Psoas muscle (tissue), 8 donors: ENCODE results near the gene ADAMTSL2. TPM values are rescaled to one million over a fixed set of nuclear protein-coding genes. Genes with fewer than 3 reads are reported as not detected.

Experiments
- ATAC-seq, 4 donors: fragments of 200-7000 bp; cut with Tn5 transposase; one replicate each; pipeline ENCODE4 v1.9.1; 2020; ENCODE audit warnings: moderate library complexity in 3 of 4, mild to moderate bottlenecking in 2 of 4
- DNase-seq, 2 donors: peaks; one replicate each; pipeline ENCODE4 v3.0.0-alpha.2; 2020
- H3K27ac ChIP-seq: fragments of 200-600 bp; one replicate; pipeline ENCODE4 v1.8.0; 2022
- H3K27me3 ChIP-seq, 3 donors: fragments of 200-600 bp in 1 of 3; one replicate each; pipeline versions ENCODE4 v1.6.1 to v1.8.0; 2013 to 2022; ENCODE audit warnings: low read length in 2 of 3, mild to moderate bottlenecking in 2 of 3, moderate library complexity in 1 of 3; ENCODE audit not compliant: insufficient read depth in 3 of 3
- H3K36me3 ChIP-seq, 2 donors: fragments of 200-600 bp in 1 of 2; one replicate each; pipeline versions ENCODE4 v1.6.1 to v1.8.0; 2013 to 2022; ENCODE audit warnings: low read depth in 1 of 2, mild to moderate bottlenecking in 1 of 2, moderate library complexity in 1 of 2; ENCODE audit not compliant: insufficient read depth in 1 of 2
- H3K4me1 ChIP-seq: fragments of 200-600 bp; one replicate; pipeline ENCODE4 v1.8.0; 2022
- H3K4me3 ChIP-seq: fragments of 200-600 bp; one replicate; pipeline ENCODE4 v1.8.0; 2022; ENCODE audit warnings: mild to moderate bottlenecking
- H3K9me3 ChIP-seq: fragments of 200-600 bp; one replicate; pipeline ENCODE4 v1.8.0; 2022
- WGBS, 3 donors: extraction: QIAGEN DNeasy Blood & Tissue Kit; methylation state at CpG; one replicate each; pipeline versions ENCODE4 v1.1.6 to v1.1.7; 2013; 5-methylcytosine and 5-hydroxymethylcytosine counted together
- intact Hi-C, 2 donors: fragments of 100-400 bp; cut with DNase I; formaldehyde crosslinking; loops; one replicate each; pipeline versions ENCODE4 v1.11.0 to v1.14.2; 2022
- long read RNA-seq, 2 donors: library from polyadenylated mRNA; unstranded; transcript quantifications; one replicate each; pipeline ENCODE4 v2.0.0, GENCODE V29; 2021
- polyA plus RNA-seq, 3 donors: library from polyadenylated mRNA; stranded (reverse); fragments of 200-250 nt; gene quantifications; one replicate each; pipeline ENCODE4 v1.2.3, GENCODE V29; 2013
- total RNA-seq, 4 donors: library from RNA; stranded (reverse); fragmentation: NEBNext Ultra II Directional in 2 of 4; extraction: Animal tissue kit (Norgen Biotek cat#: 25700) in 2 of 4; gene quantifications; one replicate each; pipeline versions ENCODE4 v1.2.1 to v1.2.4, GENCODE V29; 2021 to 2023
- TF ChIP-seq, protein P1 (sequence below): fragments of 200-600 bp; IDR thresholded peaks from one replicate; pipeline ENCODE4 v1.8.0; 2022; ENCODE audit warnings: antibody characterized with exemption
- donor health status: healthy with polysubstance abuse.
- donor health status: DM: no; HTN: no; CAD: no; lungs with moderate emphysema.
- donor health status: Bipolar disorder and iron deficiency.
- donor health status: healthy.
- donor health status: DM: yes; HTN: yes; CAD: no.
- donor health status: DM: no; HTN: no; CAD: no.
- donor health status: DM: no; HTN: no; CAD: no.
- donor health status: DM: yes; HTN: yes; CAD: no.

ADAMTSL2 gene
- total RNA-seq = 1 to 10 TPM in 2 of 4 donors, under 1 TPM in 2; 0.34 to 5.4 (median 2.4) TPM
- polyA plus RNA-seq = under 1 TPM; 0.21 to 0.75 (median 0.29) TPM
- long read RNA-seq, donor 1, full-length matches to known transcripts = 1 of 4 reads
- long read RNA-seq, donor 1, partial matches to known transcripts = 1 of 4 reads
- long read RNA-seq, donor 1, other reads (novel, unspliced or antisense) = 2 of 4 reads
- long read RNA-seq, donor 2 = 0 reads

DNA sequence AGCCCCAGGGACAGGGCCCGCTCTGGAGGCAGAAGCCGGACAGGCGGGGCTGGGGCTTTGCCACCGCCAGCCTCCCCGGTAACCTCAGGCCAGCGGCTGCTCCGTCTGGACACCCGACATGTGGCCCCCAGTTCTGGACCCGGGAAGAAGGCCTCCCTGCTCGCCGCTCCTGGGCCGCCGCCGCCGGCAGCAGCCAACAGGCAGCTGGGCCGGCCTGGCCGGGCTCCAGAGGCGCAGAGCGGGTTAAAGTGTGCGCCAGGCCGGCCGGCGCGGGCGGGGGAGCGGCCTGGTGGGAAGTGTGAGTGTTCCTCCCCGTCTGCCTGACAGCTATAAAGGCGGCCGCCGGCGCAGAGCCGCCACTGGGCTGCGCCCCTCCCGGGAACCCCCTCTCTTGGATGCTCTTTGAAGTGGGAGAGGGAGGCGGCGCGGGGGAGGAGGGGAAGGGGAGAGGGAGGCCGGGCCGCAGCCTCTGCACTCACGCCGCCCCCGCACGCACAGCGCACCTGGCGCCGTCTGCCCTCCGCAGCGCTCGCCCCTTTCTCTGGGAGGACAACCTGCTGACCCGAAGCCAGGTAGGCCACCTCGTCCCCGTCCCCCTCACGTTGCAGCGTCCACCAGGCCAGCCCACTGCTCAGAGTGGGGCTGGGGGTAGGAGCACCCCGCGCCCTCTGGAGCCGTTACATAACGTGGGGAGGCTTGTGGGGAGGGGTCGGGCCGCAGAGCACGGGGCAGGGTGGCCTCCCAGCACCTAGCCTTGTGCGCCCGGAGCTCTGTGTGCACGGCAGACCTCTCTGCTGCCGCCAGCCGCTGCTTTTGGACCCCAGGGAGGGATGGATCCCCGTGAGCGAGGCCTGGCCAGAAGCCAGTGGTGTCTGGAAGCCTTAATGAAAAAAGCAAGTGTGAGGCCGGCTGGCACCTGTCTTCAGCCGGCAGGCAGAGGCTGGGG lies at the start of gene ADAMTSL2:
Gene ADAMTSL2 (plus strand): TSS at position 359 of the 946 bp plus-strand sequence. CDS start 2,009 bp downstream, outside the sequence.
- H3K4me1 ChIP-seq = peaks cover 6% of the 10 kb centered on the region
- DNase-seq (peak; percentile 75 to 82), ATAC-seq (peak; percentile 62 to 78 (median 68))
- no peak within 1 kb of the TSS for H3K27ac ChIP-seq
- WGBS, 3 donors = 2 to 3% (median 2%) methylated on average over 51 to 70 of the region's 70 CpGs
- no peaks in the 10 kb centered on the region for H3K9me3 ChIP-seq
- H3K36me3 ChIP-seq = no peaks in the 10 kb centered on the region
- peaks cover 0 to 64% (median 0%) of the 10 kb centered on the region in 3 donors for H3K27me3 ChIP-seq
- TF ChIP-seq, protein P1, sequence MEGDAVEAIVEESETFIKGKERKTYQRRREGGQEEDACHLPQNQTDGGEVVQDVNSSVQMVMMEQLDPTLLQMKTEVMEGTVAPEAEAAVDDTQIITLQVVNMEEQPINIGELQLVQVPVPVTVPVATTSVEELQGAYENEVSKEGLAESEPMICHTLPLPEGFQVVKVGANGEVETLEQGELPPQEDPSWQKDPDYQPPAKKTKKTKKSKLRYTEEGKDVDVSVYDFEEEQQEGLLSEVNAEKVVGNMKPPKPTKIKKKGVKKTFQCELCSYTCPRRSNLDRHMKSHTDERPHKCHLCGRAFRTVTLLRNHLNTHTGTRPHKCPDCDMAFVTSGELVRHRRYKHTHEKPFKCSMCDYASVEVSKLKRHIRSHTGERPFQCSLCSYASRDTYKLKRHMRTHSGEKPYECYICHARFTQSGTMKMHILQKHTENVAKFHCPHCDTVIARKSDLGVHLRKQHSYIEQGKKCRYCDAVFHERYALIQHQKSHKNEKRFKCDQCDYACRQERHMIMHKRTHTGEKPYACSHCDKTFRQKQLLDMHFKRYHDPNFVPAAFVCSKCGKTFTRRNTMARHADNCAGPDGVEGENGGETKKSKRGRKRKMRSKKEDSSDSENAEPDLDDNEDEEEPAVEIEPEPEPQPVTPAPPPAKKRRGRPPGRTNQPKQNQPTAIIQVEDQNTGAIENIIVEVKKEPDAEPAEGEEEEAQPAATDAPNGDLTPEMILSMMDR = no peak
- intact Hi-C loops = loop anchor here (5.0 to 10.0 kb wide), 3 partner anchors 190 to 208 kb away; no protein-coding TSS in a partner anchor
- H3K4me3 ChIP-seq = peak within 1 kb of the TSS; percentile 47

DNA sequence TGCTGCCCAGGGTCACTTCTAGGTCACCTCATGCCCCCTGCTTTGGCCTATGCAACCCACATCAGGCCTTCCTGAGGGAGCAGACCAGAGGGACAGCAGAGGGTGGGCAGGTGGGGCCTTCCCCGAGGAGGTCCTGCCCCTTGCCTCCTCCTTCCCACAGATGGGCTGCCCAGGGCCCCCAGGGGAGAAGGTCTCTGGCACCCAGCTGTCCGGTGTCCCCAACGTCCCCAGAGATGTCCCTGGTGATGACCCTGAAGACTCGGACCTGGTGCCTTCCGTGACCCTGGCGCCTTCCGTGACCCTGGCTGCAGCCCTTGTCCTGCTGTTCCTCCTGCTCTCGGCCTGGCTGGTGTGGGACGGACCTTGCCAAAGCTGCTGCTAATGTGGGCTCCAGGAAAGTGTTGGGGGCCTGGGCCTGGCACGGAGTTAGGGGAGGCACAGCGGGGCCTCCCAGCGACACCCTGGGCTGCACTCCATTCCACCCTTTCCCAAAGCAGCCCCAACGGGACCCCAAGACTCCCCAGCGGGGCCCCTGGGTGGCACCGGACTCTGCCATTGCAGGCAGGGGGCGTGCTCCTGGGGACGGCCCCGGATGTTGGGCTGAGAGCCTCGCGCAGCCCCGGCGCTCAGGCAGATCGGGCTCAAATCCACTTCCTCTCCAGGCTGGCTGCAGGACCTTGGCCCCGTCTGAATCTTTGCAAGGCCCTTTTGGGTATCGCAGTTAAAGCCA lies 48.8 kb upstream of the ADAMTSL2 start:
- Histone ChIP-seq H3K27ac (no peak overlapping the region), H3K9me3 (no peaks in the 10 kb centered on the region), H3K4me1 (no peaks in the 10 kb centered on the region), H3K27me3 (peaks cover 0 to 7% (median 0%) of the 10 kb centered on the region in 3 donors), H3K36me3 (no peaks in the 10 kb centered on the region), H3K4me3 (no peak overlapping the region)
- TF ChIP-seq, protein P1 = no peak
- intact Hi-C loops = loop anchor here (1.0 to 5.0 kb wide), 6 partner anchors 78 to 305 kb away; partner anchors contain the start of genes SURF1 (in 1 of the 2) and SURF2 (in 1 of the 2)
- ATAC-seq (peak in 3 of 4 donors; percentile 7 to 23 (median 20)), DNase-seq (peak in 1 of 2 donors; percentile 46)
- WGBS, 3 donors = 57 to 69% (median 63%) methylated on average over 25 of the region's 25 CpGs

DNA sequence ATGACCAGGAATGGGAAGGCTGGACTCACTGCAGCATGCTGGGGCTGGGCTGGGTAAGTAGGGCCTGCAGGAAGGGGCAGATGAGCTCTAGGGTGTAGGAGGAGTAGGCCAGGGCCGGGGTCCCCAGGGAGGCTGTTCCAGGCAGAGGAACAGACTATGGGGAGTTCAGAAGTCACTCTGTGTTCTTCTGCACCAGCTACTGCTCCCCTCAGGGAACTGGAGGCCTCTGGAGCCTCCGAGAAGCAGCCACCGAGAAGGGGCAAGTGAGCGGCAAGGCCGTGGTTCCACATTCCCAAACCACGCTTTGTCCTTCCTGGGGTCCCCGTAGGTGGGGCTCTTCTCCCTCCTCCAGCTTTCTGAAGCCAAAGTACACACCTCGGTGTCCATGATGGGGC lies 47.2 kb upstream of the ADAMTSL2 start:
- Histone ChIP-seq H3K4me1 (peaks cover 12% of the 10 kb centered on the region), H3K9me3 (no peaks in the 10 kb centered on the region), H3K4me3 (no peak overlapping the region), H3K27ac (no peak overlapping the region), H3K27me3 (peaks cover 0 to 7% (median 0%) of the 10 kb centered on the region in 3 donors), H3K36me3 (no peaks in the 10 kb centered on the region)
- WGBS, 3 donors = 87 to 91% (median 88%) methylated on average over 7 to 8 of the region's 8 CpGs
- TF ChIP-seq, protein P1 = no peak
- intact Hi-C loops = loop anchor here (5.0 kb wide), 3 partner anchors 80 to 305 kb away; partner anchors contain the start of genes SURF1 (in 1 of the 2) and SURF2 (in 1 of the 2)
- ATAC-seq = no peak
- DNase-seq = peak in 1 of 2 donors; percentile 8

DNA sequence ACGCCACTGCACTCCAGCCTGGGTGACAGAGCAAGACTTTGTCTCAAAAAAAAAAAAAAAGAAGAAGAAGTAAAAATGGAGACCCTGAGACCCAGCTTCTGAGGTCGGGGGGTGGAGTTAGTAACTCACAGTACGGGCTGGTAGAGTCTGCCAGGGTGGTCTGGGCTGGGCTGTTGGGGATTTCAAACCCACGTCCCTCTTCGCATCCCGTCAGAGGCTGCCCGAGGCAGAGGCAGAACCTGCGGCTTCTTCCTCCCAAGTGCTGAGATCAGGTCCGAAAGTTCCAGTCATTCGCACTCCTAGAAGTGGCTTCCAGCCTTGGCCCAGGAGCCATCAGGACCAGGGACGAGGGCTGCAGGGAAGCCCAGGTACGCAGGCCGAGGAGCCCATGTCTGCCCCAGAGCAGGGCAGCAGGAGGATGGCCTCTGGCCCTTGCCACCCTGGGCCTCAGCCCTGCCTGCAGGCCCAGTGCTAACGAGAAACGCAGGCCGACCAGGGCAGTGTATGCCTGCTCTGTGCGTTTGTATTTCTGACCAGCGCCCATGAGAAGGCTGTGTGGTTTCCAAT lies 45.7 kb upstream of the ADAMTSL2 start:
- Histone ChIP-seq H3K9me3 (no peaks in the 10 kb centered on the region), H3K27ac (no peak overlapping the region), H3K27me3 (peaks cover 0 to 7% (median 0%) of the 10 kb centered on the region in 3 donors), H3K4me1 (peaks cover 22% of the 10 kb centered on the region), H3K4me3 (no peak overlapping the region), H3K36me3 (no peaks in the 10 kb centered on the region)
- TF ChIP-seq, protein P1 = no peak
- peak in 1 of 2 donors; percentile 23 for DNase-seq
- intact Hi-C loops = loop anchor here (5.0 kb wide), 3 partner anchors 81 to 306 kb away; partner anchors contain the start of genes SURF1 (in 1 of the 2) and SURF2 (in 1 of the 2)
- ATAC-seq = no peak
- 93 to 96% (median 95%) methylated on average over 18 of the region's 18 CpGs for WGBS, 3 donors
